ENCODE results near the gene LGALS9. TPM values are rescaled to one million over a fixed set of nuclear protein-coding genes. Genes with fewer than 3 reads are reported as not detected.
"Not testable (repeated sequence)": the region's sequence is repeated elsewhere in the genome, so short reads cannot be mapped to it uniquely, and the experiment has no call there.

The LGALS9 gene
- total RNA-seq, 4 donors from 2014 or later, result 8.9 to 36.4 (median 18.0) TPM

DNA sequence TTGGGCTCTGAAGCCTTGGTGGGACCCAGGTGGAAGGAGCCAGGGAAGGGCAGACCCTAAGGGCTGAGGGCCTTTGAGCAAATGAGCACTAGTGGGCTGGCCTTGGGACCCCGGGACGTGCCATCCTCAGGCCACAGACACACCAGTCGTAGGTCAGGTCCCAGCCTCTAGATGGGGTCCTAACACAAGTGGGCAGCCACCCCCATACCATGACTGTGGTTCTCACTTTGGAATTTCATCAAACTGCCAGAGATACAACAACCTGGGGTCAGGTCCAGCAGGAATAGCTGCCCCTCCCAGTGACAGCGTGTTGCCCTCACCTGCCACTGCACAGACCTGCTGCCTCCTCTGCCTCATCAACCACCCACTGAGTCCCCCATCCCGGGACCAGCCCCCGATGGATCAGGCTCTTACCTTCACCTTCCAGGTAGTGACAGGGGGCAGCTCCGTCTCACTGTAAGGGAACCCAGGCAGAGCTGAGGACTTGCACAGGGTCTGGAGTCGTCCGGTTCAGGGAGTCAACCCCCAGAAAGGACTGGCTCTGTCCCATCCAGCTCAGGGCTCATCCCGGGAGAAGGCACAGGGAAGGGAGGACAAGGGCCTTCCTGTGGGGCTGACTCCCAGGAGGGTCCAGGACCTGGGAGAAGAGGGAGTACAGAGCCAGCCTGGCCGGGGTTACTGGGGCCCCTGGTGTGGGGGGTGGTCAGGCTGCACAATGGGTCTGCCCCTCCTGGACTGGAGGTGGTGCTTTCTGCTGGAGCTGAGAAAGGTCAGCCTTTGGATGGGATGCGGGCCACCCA, 40.0 kb downstream of the LGALS9 start:
- no peak for TF ChIP-seq POLR2A (IDR thresholded peaks at IDR 0.05)
- TF ChIP-seq, protein P1, sequence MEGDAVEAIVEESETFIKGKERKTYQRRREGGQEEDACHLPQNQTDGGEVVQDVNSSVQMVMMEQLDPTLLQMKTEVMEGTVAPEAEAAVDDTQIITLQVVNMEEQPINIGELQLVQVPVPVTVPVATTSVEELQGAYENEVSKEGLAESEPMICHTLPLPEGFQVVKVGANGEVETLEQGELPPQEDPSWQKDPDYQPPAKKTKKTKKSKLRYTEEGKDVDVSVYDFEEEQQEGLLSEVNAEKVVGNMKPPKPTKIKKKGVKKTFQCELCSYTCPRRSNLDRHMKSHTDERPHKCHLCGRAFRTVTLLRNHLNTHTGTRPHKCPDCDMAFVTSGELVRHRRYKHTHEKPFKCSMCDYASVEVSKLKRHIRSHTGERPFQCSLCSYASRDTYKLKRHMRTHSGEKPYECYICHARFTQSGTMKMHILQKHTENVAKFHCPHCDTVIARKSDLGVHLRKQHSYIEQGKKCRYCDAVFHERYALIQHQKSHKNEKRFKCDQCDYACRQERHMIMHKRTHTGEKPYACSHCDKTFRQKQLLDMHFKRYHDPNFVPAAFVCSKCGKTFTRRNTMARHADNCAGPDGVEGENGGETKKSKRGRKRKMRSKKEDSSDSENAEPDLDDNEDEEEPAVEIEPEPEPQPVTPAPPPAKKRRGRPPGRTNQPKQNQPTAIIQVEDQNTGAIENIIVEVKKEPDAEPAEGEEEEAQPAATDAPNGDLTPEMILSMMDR (IDR thresholded peaks at IDR 0.05), result no peak
- Histone ChIP-seq H3K4me3 (replicated peaks in 1 of 3) (no peak overlapping the region), H3K4me1 (no peaks in the 10 kb centered on the region), H3K27ac (no peak overlapping the region), H3K36me3 (no peaks in the 10 kb centered on the region), H3K27me3 (no peaks in the 10 kb centered on the region), H3K9me3 (no peaks in the 10 kb centered on the region)
- 65 to 85% methylated on average over 4 to 11 of the region's 12 CpGs for WGBS, 2 donors
- no peak for DNase-seq
- intact Hi-C loops (cut with DNase I), result no loop called here

DNA sequence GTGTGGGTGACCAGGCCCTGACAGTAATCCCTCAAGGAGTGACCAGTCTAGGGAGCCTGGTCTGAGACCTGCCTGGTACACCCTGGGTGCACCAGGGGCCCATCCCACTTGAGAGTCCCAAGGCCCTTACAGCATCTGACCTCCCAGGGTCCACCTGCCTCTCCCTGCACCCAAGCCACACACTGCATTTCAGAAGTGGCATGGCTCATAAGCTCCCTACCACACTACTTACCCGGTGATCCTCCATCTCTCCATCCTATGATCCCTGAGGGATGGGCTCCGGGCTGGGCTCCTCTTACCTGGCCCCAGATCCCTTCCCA, 40.6 kb downstream of the LGALS9 start:
- 86 to 91% methylated on average over 2 of the region's 2 CpGs for WGBS, 2 donors
- no peaks in the 10 kb centered on the region for H3K36me3 ChIP-seq
- TF ChIP-seq, protein P1 (IDR thresholded peaks at IDR 0.05), result no peak
- no peak overlapping the region for H3K27ac ChIP-seq
- no peaks in the 10 kb centered on the region for H3K27me3 ChIP-seq
- intact Hi-C loops (cut with DNase I), result no loop called here
- no peak for DNase-seq
- H3K9me3 ChIP-seq, result no peaks in the 10 kb centered on the region
- no peak overlapping the region for H3K4me3 ChIP-seq (replicated peaks in 1 of 3)
- no peaks in the 10 kb centered on the region for H3K4me1 ChIP-seq

DNA sequence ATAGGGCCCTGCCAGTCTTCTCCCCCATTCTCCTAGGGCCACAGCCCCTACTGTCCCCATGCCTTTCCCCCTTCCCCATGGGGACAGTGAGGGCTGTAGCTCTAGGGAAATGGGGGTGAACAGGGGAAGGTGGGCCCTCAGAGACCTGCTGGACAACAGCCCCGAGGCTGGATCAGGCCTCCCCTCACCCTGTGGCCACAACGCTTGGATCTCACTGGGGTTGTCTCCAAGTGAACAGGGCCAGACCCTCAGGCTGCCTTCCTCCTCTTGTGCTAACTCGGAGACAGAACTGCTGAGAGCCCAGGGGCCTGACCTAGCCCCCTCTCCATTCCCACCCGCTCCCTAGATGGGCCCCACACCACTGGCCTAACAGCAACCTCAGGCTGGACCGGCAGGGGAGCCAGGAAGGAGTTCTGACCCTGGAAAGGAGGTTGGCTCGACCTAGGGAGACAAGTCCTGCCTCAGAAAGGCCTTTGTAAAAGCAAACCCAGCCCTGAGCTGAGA, 41.0 kb downstream of the LGALS9 start:
- DNase-seq; H3K4me1 ChIP-seq; intact Hi-C loops (cut with DNase I); H3K27ac ChIP-seq; H3K27me3 ChIP-seq; H3K4me3 ChIP-seq (replicated peaks in 1 of 3); H3K9me3 ChIP-seq; H3K36me3 ChIP-seq: not testable (repeated sequence)
- 70 to 79% methylated on average over 5 to 6 of the region's 6 CpGs for WGBS, 2 donors

DNA sequence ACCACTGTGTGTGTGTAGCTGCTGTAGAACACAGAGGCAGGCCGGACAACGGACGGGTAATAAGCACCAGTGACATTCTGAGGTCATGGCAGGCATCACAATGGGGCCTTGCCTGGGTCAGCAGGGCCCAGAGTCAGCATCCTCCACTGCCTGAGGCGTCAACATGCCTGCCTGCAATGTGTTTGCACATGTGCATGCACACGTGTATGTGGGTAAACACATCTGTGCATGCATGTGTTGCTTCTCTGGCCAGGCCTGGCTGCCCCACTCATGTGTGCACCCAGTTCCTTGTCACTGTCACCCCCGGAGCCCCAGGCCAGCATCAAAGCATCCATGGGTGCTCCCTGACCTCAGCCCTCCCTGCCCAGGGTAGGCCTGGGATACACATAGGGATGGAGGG, 43.3 kb downstream of the LGALS9 start:
- Histone ChIP-seq H3K36me3 (no peaks in the 10 kb centered on the region), H3K27ac (no peak overlapping the region), H3K4me3 (replicated peaks in 1 of 3) (no peak overlapping the region), H3K4me1 (no peaks in the 10 kb centered on the region), H3K9me3 (no peaks in the 10 kb centered on the region), H3K27me3 (no peaks in the 10 kb centered on the region)
- intact Hi-C loops (cut with DNase I), result no loop called here
- no peak for TF ChIP-seq POLR2A (IDR thresholded peaks at IDR 0.05)
- TF ChIP-seq, protein P1 (IDR thresholded peaks at IDR 0.05), result no peak
- DNase-seq, result no peak
- 83 to 87% methylated on average over 5 to 6 of the region's 6 CpGs for WGBS, 2 donors

DNA sequence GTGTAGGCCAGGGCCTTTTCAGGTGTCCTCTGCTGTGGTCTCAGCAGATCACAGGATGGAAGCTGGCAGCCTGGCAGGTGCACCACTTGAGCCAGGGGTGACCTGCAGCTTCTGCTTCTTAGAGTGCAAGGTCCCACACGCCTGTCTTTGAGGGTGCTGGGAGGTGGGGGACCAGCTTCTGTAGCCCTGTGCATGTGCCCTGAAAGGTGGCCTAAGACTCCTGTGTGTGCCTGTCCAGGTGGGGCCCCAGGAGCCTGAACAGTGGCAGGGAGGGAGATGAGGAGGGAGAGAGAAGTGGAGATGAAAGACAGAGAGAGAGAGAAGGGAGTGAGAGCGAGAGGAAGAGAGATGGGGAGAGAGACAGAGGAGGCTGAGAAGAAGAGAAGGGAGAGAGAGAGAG, 46.2 kb downstream of the LGALS9 start:
- Histone ChIP-seq H3K27me3 (no peaks in the 10 kb centered on the region), H3K27ac (no peak overlapping the region), H3K4me1 (no peaks in the 10 kb centered on the region), H3K9me3 (no peaks in the 10 kb centered on the region), H3K4me3 (replicated peaks in 1 of 3) (no peak overlapping the region), H3K36me3 (no peaks in the 10 kb centered on the region)
- no peak for TF ChIP-seq POLR2A (IDR thresholded peaks at IDR 0.05)
- TF ChIP-seq, protein P1 (IDR thresholded peaks at IDR 0.05), result no peak
- DNase-seq, result no peak
- intact Hi-C loops (cut with DNase I), result no loop called here
- WGBS, 2 donors, result 73 to 81% methylated on average over 2 of the region's 2 CpGs

DNA sequence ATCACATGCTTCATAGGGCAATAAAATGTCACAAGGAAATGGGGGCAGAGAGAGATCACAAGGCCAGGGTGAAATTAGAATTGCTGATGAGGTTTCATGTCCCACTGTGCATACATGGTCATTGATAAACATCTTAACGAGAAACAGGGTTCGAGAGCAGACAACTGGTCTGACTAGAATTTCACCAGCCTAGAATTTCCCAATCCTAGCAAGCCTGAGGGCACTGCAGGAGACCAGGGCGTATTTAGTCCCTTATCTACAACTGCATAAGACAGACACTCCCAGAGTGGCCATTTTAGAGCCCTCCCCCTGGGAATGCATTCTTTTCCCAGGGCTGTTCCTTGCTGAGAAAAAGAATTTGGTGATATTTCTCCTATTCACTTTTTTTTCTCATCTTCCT, 55.3 kb downstream of the LGALS9 start:
- H3K4me1 ChIP-seq; H3K9me3 ChIP-seq; H3K4me3 ChIP-seq (replicated peaks in 1 of 3); H3K27me3 ChIP-seq; H3K27ac ChIP-seq; intact Hi-C loops (cut with DNase I); DNase-seq; H3K36me3 ChIP-seq: not testable (repeated sequence)
- WGBS, 2 donors, result 57 to 69% methylated on average over 3 of the region's 3 CpGs
